ENCODE measurements around the gene SORBS1.

DNA sequence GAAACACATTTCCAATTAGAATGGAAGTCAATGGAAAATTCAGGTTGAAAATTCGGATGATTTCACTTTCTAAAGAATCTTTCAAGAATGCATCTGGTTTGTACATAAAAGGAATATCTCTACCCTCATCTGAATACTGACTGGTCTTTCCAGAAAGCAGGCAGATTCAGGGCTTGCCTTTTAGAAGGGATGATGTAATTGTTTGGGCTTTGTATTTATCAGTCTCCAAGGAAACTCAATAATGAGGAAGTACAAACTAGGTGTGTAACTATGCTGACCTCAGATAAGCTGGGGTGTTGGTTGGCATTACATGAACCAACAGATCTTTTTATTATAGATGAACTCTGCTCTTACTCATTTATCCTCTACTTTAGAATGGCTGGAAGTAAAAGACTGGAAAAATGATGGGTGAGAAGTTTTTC is 294.5 kb downstream of the SORBS1 start:
- TF ChIP-seq, protein P1, sequence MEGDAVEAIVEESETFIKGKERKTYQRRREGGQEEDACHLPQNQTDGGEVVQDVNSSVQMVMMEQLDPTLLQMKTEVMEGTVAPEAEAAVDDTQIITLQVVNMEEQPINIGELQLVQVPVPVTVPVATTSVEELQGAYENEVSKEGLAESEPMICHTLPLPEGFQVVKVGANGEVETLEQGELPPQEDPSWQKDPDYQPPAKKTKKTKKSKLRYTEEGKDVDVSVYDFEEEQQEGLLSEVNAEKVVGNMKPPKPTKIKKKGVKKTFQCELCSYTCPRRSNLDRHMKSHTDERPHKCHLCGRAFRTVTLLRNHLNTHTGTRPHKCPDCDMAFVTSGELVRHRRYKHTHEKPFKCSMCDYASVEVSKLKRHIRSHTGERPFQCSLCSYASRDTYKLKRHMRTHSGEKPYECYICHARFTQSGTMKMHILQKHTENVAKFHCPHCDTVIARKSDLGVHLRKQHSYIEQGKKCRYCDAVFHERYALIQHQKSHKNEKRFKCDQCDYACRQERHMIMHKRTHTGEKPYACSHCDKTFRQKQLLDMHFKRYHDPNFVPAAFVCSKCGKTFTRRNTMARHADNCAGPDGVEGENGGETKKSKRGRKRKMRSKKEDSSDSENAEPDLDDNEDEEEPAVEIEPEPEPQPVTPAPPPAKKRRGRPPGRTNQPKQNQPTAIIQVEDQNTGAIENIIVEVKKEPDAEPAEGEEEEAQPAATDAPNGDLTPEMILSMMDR (IDR thresholded peaks at IDR 0.05; ENCODE audit: poor library complexity): no peak
- no peak for TF ChIP-seq EZH2phosphoT487 (IDR thresholded peaks at IDR 0.05; ENCODE audit: low read depth, severe bottlenecking, unreplicated experiment)

All from hepatocyte (in vitro differentiated cells).